Heart left ventricle (tissue), 16 donors: ENCODE measurements around the gene CCDC88B. TPM values are rescaled to one million over a fixed set of nuclear protein-coding genes. Genes with fewer than 3 reads are reported as not detected.
A peak's percentile ranks its signal among the peaks of the same experiment; 100 is the strongest.
"Not testable (repeated sequence)": the region's sequence is repeated elsewhere in the genome, so short reads cannot be mapped to it uniquely, and the experiment has no call there.

Experiments used
- ATAC-seq, 4 donors: fragments of 200-7000 bp; cut with Tn5 transposase; one replicate each; pipeline ENCODE4 v1.9.1; 2020 to 2022; ENCODE audit warnings: moderate library complexity in 4 of 4, mild to moderate bottlenecking in 3 of 4, moderate number of reproducible peaks in 1 of 4
- DNase-seq, 5 donors: peaks; one replicate each; pipeline ENCODE4 v3.0.0-alpha.2; 2020
- H3K27ac ChIP-seq, 12 donors: fragments of 200-600 bp; sonication (generic) in 4 of 12; one replicate each; pipeline versions ENCODE4 v1.5.0 to v1.8.0; 2016 to 2022; ENCODE audit warnings: mild to moderate bottlenecking in 2 of 12
- H3K27me3 ChIP-seq, 9 donors: fragments of 200-600 bp; sonication (generic) in 2 of 9; one replicate each; pipeline versions ENCODE4 v1.5.1 to v1.8.0; 2016 to 2022; ENCODE audit warnings: mild to moderate bottlenecking in 3 of 9
- H3K36me3 ChIP-seq, 9 donors: fragments of 200-600 bp; sonication (generic) in 2 of 9; one replicate each; pipeline versions ENCODE4 v1.5.0 to v1.8.0; 2018 to 2022; ENCODE audit warnings: mild to moderate bottlenecking in 2 of 9
- H3K4me1 ChIP-seq, 12 donors: fragments of 200-600 bp; sonication (generic) in 4 of 12; one replicate each; pipeline versions ENCODE4 v1.5.0 to v1.8.0; 2016 to 2022; ENCODE audit warnings: mild to moderate bottlenecking in 3 of 12
- H3K4me3 ChIP-seq, 12 donors: fragments of 200-600 bp; sonication (generic) in 4 of 12; one replicate each; pipeline versions ENCODE4 v1.5.0 to v1.8.0; 2017 to 2022; ENCODE audit warnings: mild to moderate bottlenecking in 9 of 12, moderate library complexity in 4 of 12
- H3K9me3 ChIP-seq, 12 donors: fragments of 200-600 bp; sonication (generic) in 4 of 12; one replicate each; pipeline versions ENCODE4 v1.5.0 to v1.8.0; 2016 to 2022; ENCODE audit warnings: mild to moderate bottlenecking in 1 of 12
- CTCF ChIP-seq, 12 donors: fragments of 200-600 bp; sonication (generic) in 4 of 12; IDR thresholded peaks; one replicate each; pipeline versions ENCODE4 v1.5.0 to v1.8.0; 2018 to 2022; ENCODE audit warnings: antibody characterized with exemption in 12 of 12, mild to moderate bottlenecking in 5 of 12
- POLR2A ChIP-seq, 2 donors: fragments of 450-650 bp; IDR thresholded peaks; one replicate each; pipeline ENCODE4 v1.6.1; 2017; ENCODE audit warnings: antibody characterized with exemption in 2 of 2, mild to moderate bottlenecking in 2 of 2, moderate library complexity in 2 of 2
- WGBS, 4 donors: extraction: QIAGEN DNeasy Blood & Tissue Kit in 2 of 4; methylation state at CpG; one replicate each; pipeline versions ENCODE4 v1.1.5 to v1.1.7; 2013 to 2018; 5-methylcytosine and 5-hydroxymethylcytosine counted together
- intact Hi-C, 10 donors: fragments of 100-400 bp; cut with DNase I; formaldehyde crosslinking; loops; one replicate each; pipeline versions ENCODE4 v1.11.1 to v1.14.2; 2022
- polyA plus RNA-seq, 2 donors: library from polyadenylated mRNA; stranded (reverse); fragments of 200-250 nt; gene quantifications; one replicate each; pipeline ENCODE4 v1.2.3, GENCODE V29; 2013
- total RNA-seq, 9 donors: library from RNA; depleted of rRNA in 2 of 9; stranded (reverse); fragments of >200 nt in 2 of 9; fragmentation: NEBNext Ultra II Directional in 3 of 9; extraction: Animal tissue kit (Norgen Biotek cat#: 25700) in 3 of 9; gene quantifications; one replicate each; pipeline versions ENCODE4 v1.1.0 to v1.2.4, GENCODE V29; 2016 to 2023
- donor health status: ischemic (EF 13 %, LVEDD 7.1; RV severe dilation, severe dysfunction).
- donor health status: healthy with polysubstance abuse.
- donor health status: DM: no; HTN: yes; CAD: no.
- donor health status: DM: no; HTN: no; CAD: no.
- donor health status: ischemic (EF 25% LVEDD 6.9; RV normal size, moderate dysfunction).
- donor health status: ischemic (EF 25% LVEDD 5.7; RV mildly dilated, moderate dysfunction).
- donor health status: healthy.
- donor health status: DM: yes; HTN: yes; CAD: no.
- donor health status: ischemic (EF 35%, LVEDD 5.7; RV mildly dilated, moderate dysfunction).
- donor health status: nonischemic (EF 11% LVEDD 7.7; RV severe dilation, severe dysfunction).
- donor health status: DM: yes; HTN: yes; CAD: no.
- donor health status: PGD.
- donor health status: ischemic (EF 29% LVEDD 5.4; RV normal size, mild dysfunction).
- donor health status: nonischemic (EF 23%, LVEDD 6.1; RV moderate dilation, normal function).

The CCDC88B gene
- total and polyA plus RNA-seq, 11 donors = 4.1 to 24.0 (median 8.1) TPM

- peaks cover 0 to 33% (median 21%) of the 10 kb centered on the region in 12 donors for H3K4me1 ChIP-seq
- peak overlapping the region; percentile 89 to 98 (median 96) for H3K27ac ChIP-seq
- no peaks in the 10 kb centered on the region for H3K9me3 ChIP-seq
- DNase-seq (peak; percentile 76 to 86 (median 80)), ATAC-seq (peak in 3 of 4 donors; percentile 12 to 27 (median 20))
- intact Hi-C loops = loop anchor here in 5 of 10 donors (1.0 to 10.0 kb wide), 7 partner anchors 35 to 331 kb away; partner anchors contain the start of genes PPP1R14B (in 2 of the 5), COX8A (in 1 of the 5), FKBP2 (in 1 of the 5) and PLCB3 (in 1 of the 5)
- WGBS, 4 donors = 1 to 2% (median 2%) methylated on average over 44 to 71 of the region's 71 CpGs
- H3K27me3 ChIP-seq = peaks cover 0 to 4% (median 0%) of the 10 kb centered on the region in 9 donors
- peaks cover 0 to 17% (median 7%) of the 10 kb centered on the region in 9 donors for H3K36me3 ChIP-seq
- TF ChIP-seq POLR2A (IDR thresholded peaks at IDR 0.05) (no peak), CTCF (IDR thresholded peaks at IDR 0.05) (peak in 10 of 12 donors; percentile 9 to 54 (median 39))
- peak overlapping the region; percentile 62 to 93 (median 80) for H3K4me3 ChIP-seq
Measured at GRCh38 chr11:64305691-64306562, 34.1 kb upstream of the CCDC88B start.

GRCh38 chr11:64306563-64306875, 33.5 kb upstream of the CCDC88B start:
- H3K4me3 ChIP-seq = peak overlapping the region; percentile 62 to 93 (median 80)
- H3K27ac ChIP-seq = peak overlapping the region; percentile 8 to 98 (median 96)
- H3K27me3 ChIP-seq = peaks cover 0 to 4% (median 0%) of the 10 kb centered on the region in 9 donors
- H3K36me3 ChIP-seq = peaks cover 0 to 20% (median 7%) of the 10 kb centered on the region in 9 donors
- TF ChIP-seq CTCF (IDR thresholded peaks at IDR 0.05) = no peak
- intact Hi-C loops = loop anchor here in 2 of 10 donors (10.0 kb wide), 2 partner anchors 52 to 332 kb away; partner anchors contain the start of genes COX8A (in 1 of the 2) and PLCB3 (in 1 of the 2)
- H3K9me3 ChIP-seq = no peaks in the 10 kb centered on the region
- H3K4me1 ChIP-seq = peaks cover 0 to 31% (median 21%) of the 10 kb centered on the region in 12 donors
- DNase-seq (no peak), ATAC-seq (no peak)
- WGBS, 4 donors = 25 to 30% (median 27%) methylated on average over 7 to 9 of the region's 9 CpGs

DNA sequence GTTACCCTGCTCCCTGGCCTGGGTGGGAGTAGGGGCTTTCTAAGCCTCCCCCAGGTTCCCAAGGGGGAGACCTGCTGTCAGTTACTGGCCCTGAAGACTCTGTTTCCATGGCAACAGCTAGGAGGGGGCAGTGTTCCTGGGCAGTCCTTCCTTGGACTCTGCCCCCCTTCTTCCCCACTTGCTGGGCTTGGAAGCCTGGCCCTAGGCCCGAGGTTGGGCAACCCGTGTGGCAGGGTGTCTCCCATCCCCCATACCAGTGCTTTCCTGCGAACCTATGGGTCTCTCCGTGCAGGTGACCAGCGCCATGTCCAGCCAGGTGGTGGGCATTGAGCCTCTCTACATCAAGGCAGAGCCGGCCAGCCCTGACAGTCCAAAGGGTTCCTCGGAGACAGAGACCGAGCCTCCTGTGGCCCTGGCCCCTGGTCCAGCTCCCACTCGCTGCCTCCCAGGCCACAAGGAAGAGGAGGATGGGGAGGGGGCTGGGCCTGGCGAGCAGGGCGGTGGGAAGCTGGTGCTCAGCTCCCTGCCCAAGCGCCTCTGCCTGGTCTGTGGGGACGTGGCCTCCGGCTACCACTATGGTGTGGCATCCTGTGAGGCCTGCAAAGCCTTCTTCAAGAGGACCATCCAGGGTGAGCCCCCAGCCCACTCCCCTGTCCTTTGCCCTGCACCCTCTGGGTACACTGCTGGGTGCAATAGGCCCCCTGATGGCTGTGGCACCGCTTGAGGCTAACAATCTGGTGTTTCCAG, 33.0 kb upstream of the CCDC88B start:
- intact Hi-C loops = loop anchor here in 2 of 10 donors (10.0 kb wide), 2 partner anchors 52 to 332 kb away; partner anchors contain the start of genes COX8A (in 1 of the 2) and PLCB3 (in 1 of the 2)
- TF ChIP-seq CTCF (IDR thresholded peaks at IDR 0.05) (no peak), POLR2A (IDR thresholded peaks at IDR 0.05) (no peak)
- peaks cover 0 to 31% (median 21%) of the 10 kb centered on the region in 12 donors for H3K4me1 ChIP-seq
- H3K9me3 ChIP-seq = no peaks in the 10 kb centered on the region
- DNase-seq (peak in 2 of 5 donors; percentile 52 to 57), ATAC-seq (no peak)
- peak overlapping the region; percentile 8 to 98 (median 96) for H3K27ac ChIP-seq
- peaks cover 0 to 20% (median 7%) of the 10 kb centered on the region in 9 donors for H3K36me3 ChIP-seq
- WGBS, 4 donors = 46 to 81% (median 78%) methylated on average over 6 to 15 of the region's 15 CpGs
- H3K4me3 ChIP-seq = peak overlapping the region; percentile 62 to 93 (median 80)
- no peaks in the 10 kb centered on the region for H3K27me3 ChIP-seq

- H3K27ac ChIP-seq, DNase-seq, H3K4me3 ChIP-seq, H3K9me3 ChIP-seq, H3K27me3 ChIP-seq, ATAC-seq: not testable (repeated sequence)
- peaks cover 0 to 20% (median 7%) of the 10 kb centered on the region in 9 donors for H3K36me3 ChIP-seq
- intact Hi-C loops = loop anchor here in 2 of 10 donors (10.0 kb wide), 2 partner anchors 53 to 333 kb away; partner anchors contain the start of genes COX8A (in 1 of the 2) and PLCB3 (in 1 of the 2)
- 90 to 93% (median 92%) methylated on average over 5 of the region's 5 CpGs for WGBS, 4 donors
- H3K4me1 ChIP-seq = peaks cover 0 to 37% (median 27%) of the 10 kb centered on the region in 12 donors
Measured at GRCh38 chr11:64307795-64308194, 32.2 kb upstream of the CCDC88B start.
